HCT116 (cell line): ENCODE data around the gene MMP24. TPM values are rescaled to one million over a fixed set of nuclear protein-coding genes. Genes with fewer than 3 reads are reported as not detected.

Experiments
- ATAC-seq: fragments of 200-7000 bp; cut with Tn5 transposase; 2 replicates; pipeline ENCODE4 v1.9.1; 2020; ENCODE audit warnings: mild to moderate bottlenecking, moderate library complexity
- BruUV-seq: library from RNA; stranded (reverse); fragments of 400-500 nt; replicated peaks from 2 replicates; lab custom pipeline; 2021; lab: Mats Ljungman, UMichigan
- CTCF ChIA-PET: fragments of 300-600 bp; sonication (Branson Sonifier 250); formaldehyde crosslinking; loops from one replicate; lab custom pipeline; 2021; ENCODE audit warnings: antibody characterized with exemption; lab: Charles Lee
- POLR2A ChIA-PET: fragments of 300-600, 350-600 bp; sonication (Branson Sonifier 250); formaldehyde crosslinking; loops from one replicate; lab custom pipeline; 2021; ENCODE audit warnings: antibody characterized with exemption; lab: Charles Lee
- RAD21 ChIA-PET, 2 experiments: fragments of 300-600 bp; sonication (Branson Sonifier 250); formaldehyde crosslinking; loops; one replicate each; lab custom pipeline; 2023; ENCODE audit warnings: low total read pairs in 2 of 2; ENCODE audit not compliant: uncharacterized antibody in 2 of 2, unreplicated experiment in 2 of 2, low non-redundant PET in 1 of 2; lab: Charles Lee
- DNase-seq: peaks from one replicate; pipeline ENCODE4 v3.0.0-alpha.2; 2010; ENCODE audit warnings: low read depth, low spot score
- H2AFZ ChIP-seq: fragments of 200-600 bp; shearing (Covaris generic), sonication (generic); 2 replicates; pipeline ENCODE4 v1.6.1; 2017; ENCODE audit warnings: low read depth, mixed run types, mixed read lengths, antibody characterized with exemption, low read length; ENCODE audit not compliant: poor library complexity, severe bottlenecking
- H3K27ac ChIP-seq: 2 replicates; pipeline ENCODE4 v1.5.1; 2012; ENCODE audit warnings: low read depth, low read length
- H3K27me3 ChIP-seq: fragments of 200-600 bp; sonication (generic); 2 replicates; pipeline ENCODE4 v1.6.1; 2016; ENCODE audit warnings: mixed run types, low read length, mixed read lengths; ENCODE audit not compliant: insufficient read depth
- H3K36me3 ChIP-seq, 2 experiments: fragments of 200-500 bp in 1 of 2; fragments of 200-600 bp in 1 of 2; sonication (Bioruptor generic) in 1 of 2; sonication (generic) in 1 of 2; 2 replicates each; pipeline versions ENCODE4 v1.5.1 to v1.6.1; 2014 to 2016; ENCODE audit warnings: low read length in 2 of 2, inconsistent platforms in 1 of 2, mixed read lengths in 1 of 2, mixed run types in 1 of 2; ENCODE audit not compliant: insufficient read depth in 2 of 2, control insufficient read depth in 1 of 2
- H3K4me1 ChIP-seq, 2 experiments: fragments of 200-600 bp in 1 of 2; sonication (generic) in 1 of 2; 2 replicates each; pipeline versions ENCODE4 v1.5.1 to v1.6.1; 2012 to 2017; ENCODE audit warnings: low read length in 2 of 2, inconsistent platforms in 1 of 2, mild to moderate bottlenecking in 1 of 2, mixed read lengths in 1 of 2, mixed run types in 1 of 2, moderate library complexity in 1 of 2; ENCODE audit not compliant: insufficient read depth in 2 of 2, control insufficient read depth in 1 of 2
- H3K4me2 ChIP-seq: fragments of 200-600 bp; sonication (generic); 2 replicates; pipeline ENCODE4 v1.6.1; 2017; ENCODE audit warnings: mixed run types, low read length, mixed read lengths
- H3K4me3 ChIP-seq, 2 experiments: fragments of 200-600 bp in 1 of 2; sonication (generic) in 1 of 2; replicated peaks in 1 of 2; 2 replicates each; pipeline ENCODE4 v1.5.1; 2011 to 2016; ENCODE audit warnings: low read length in 2 of 2, control low read depth in 1 of 2, low read depth in 1 of 2, mild to moderate bottlenecking in 1 of 2, mixed read lengths in 1 of 2, mixed run types in 1 of 2
- H3K79me2 ChIP-seq: fragments of 200-600 bp; sonication (generic); 2 replicates; pipeline ENCODE4 v1.6.1; 2017; ENCODE audit warnings: mild to moderate bottlenecking, mixed run types, low read length, moderate library complexity, mixed read lengths; ENCODE audit not compliant: insufficient read depth
- H3K9ac ChIP-seq: fragments of 200-600 bp; sonication (generic); 2 replicates; pipeline ENCODE4 v1.6.1; 2016; ENCODE audit warnings: low read length, mixed read lengths
- H3K9me2 ChIP-seq: fragments of 200-600 bp; sonication (generic), shearing (Covaris generic); 2 replicates; pipeline ENCODE4 v1.6.1; 2017; ENCODE audit warnings: mixed run types, mild to moderate bottlenecking, moderate library complexity; ENCODE audit not compliant: insufficient read depth
- H3K9me3 ChIP-seq, 2 experiments: fragments of 200-500 bp in 1 of 2; fragments of 200-600 bp in 1 of 2; sonication (Bioruptor generic) in 1 of 2; sonication (generic) in 1 of 2; 2 replicates each; pipeline ENCODE4 v1.6.1; 2014 to 2017; ENCODE audit warnings: low read length in 2 of 2, mixed read lengths in 2 of 2, inconsistent platforms in 1 of 2, low read depth in 1 of 2, mild to moderate bottlenecking in 1 of 2, mixed run types in 1 of 2, moderate library complexity in 1 of 2; ENCODE audit not compliant: control insufficient read depth in 1 of 2, insufficient read depth in 1 of 2
- H4K20me1 ChIP-seq: fragments of 200-600 bp; sonication (generic), shearing (Covaris generic); 2 replicates; pipeline ENCODE4 v1.6.1; 2017; ENCODE audit warnings: mixed run types, mild to moderate bottlenecking, moderate library complexity; ENCODE audit not compliant: insufficient read depth
- CTCF ChIP-seq, 3 experiments: fragments of 200-600 bp in 1 of 3; sonication (generic) in 1 of 3; IDR thresholded peaks in 2 of 3; conservative IDR thresholded peaks in 1 of 3; 2 replicates each; pipeline ENCODE4 v1.5.1; 2012 to 2017; ENCODE audit warnings: low read depth in 2 of 3, low read length in 2 of 3, antibody characterized with exemption in 1 of 3, borderline replicate concordance in 1 of 3, control low read depth in 1 of 3, mild to moderate bottlenecking in 1 of 3, mixed read lengths in 1 of 3, mixed run types in 1 of 3, moderate library complexity in 1 of 3; ENCODE audit not compliant: insufficient read depth in 1 of 3
- REST ChIP-seq: IDR thresholded peaks from 2 replicates; pipeline ENCODE4 v1.6.1; 2012; ENCODE audit warnings: low read depth
- intact Hi-C: fragments of 100-400 bp; cut with micrococcal nuclease; formaldehyde crosslinking; loops from 2 replicates; pipeline ENCODE4 v1.10.0; 2022
- total RNA-seq: library from RNA; stranded (reverse); gene quantifications from one replicate; pipeline ENCODE4 v1.2.1, GENCODE V29; 2021; ENCODE audit not compliant: unreplicated experiment

Gene MMP24
- total RNA-seq, 1 experiment from 2014 or later = not detected

GRCh38 chr20:35226884-35227681 lies 593 bp downstream of the MMP24 start:
- intact Hi-C loops = no loop called here
- no peak overlapping the region for H3K9ac ChIP-seq
- ChIA-PET RAD21 (no interaction called here), CTCF (no interaction called here), POLR2A (no interaction called here)
- ATAC-seq (no peak), DNase-seq (no peak)
- H3K4me3 ChIP-seq = no peak overlapping the region
- H3K27ac ChIP-seq = no peak overlapping the region
- no peaks in the 10 kb centered on the region for H3K4me1 ChIP-seq
- H3K4me2 ChIP-seq = no peak overlapping the region
- H3K9me3 ChIP-seq = no peaks in the 10 kb centered on the region
- no peaks in the 10 kb centered on the region for H3K9me2 ChIP-seq
- H3K36me3 ChIP-seq = no peaks in the 10 kb centered on the region
- no peaks in the 10 kb centered on the region for H3K79me2 ChIP-seq
- H4K20me1 ChIP-seq = no peaks in the 10 kb centered on the region
- BruUV-seq = no TSS peak
- no peaks in the 10 kb centered on the region for H3K27me3 ChIP-seq
- TF ChIP-seq REST (peak; percentile 49), CTCF (IDR thresholded peaks at IDR 0.05 in 2 of 3, conservative IDR thresholded peaks at IDR 0.05 in 1 of 3; ENCODE audit: borderline replicate concordance in 1 of 3, insufficient read depth in 1 of 3, low read depth in 2 of 3, low read length in 2 of 3) (no peak)
- H2AFZ ChIP-seq = no peak overlapping the region
